Measurements from ENCODE around the gene TJP3.

Gene TJP3

GRCh38 chr19:3691372-3691716 is 16.8 kb upstream of the TJP3 start:
- no peak for DNase-seq

DNA sequence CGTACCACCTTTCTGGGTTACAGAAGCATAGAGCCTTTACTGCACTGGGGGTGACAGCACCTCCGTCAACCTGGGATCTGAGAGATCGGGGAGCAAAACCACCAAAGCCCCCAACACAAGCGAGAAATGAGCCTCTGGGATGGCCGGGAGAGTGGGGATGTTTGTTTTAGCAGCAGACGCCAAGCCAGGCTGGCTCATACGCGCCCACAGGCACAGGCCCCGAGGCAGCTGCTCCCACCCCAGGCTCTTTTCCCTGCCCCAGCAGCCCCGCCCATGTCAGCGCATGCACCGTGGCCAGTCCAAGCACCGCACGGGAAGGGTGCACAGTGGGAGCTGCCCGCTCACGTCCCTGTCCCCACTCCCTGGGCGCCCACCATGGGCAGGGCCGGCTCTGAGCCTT is 16.5 kb upstream of the TJP3 start:
- no peak for DNase-seq

- no peak for DNase-seq
Observed at GRCh38 chr19:3692141-3693024, 15.8 kb upstream of the TJP3 start.

GRCh38 chr19:3693025-3693925 is 14.9 kb upstream of the TJP3 start:
- peak; percentile 15 for DNase-seq

- no peak for DNase-seq
Observed at GRCh38 chr19:3694361-3695123, 13.6 kb upstream of the TJP3 start.

GRCh38 chr19:3695124-3695733 is 13.0 kb upstream of the TJP3 start:
- DNase-seq, result no peak

- DNase-seq, result no peak
Observed at GRCh38 chr19:3695986-3696659, 12.1 kb upstream of the TJP3 start.

- no peak for DNase-seq
Observed at GRCh38 chr19:3696660-3696995, 11.6 kb upstream of the TJP3 start.

- no peak for DNase-seq
Observed at GRCh38 chr19:3697094-3697493, 11.1 kb upstream of the TJP3 start.

GRCh38 chr19:3697671-3698385 is 10.4 kb upstream of the TJP3 start:
- no peak for DNase-seq

- DNase-seq, result no peak
Observed at GRCh38 chr19:3698386-3698950, 9.7 kb upstream of the TJP3 start.

- no peak for DNase-seq
Observed at GRCh38 chr19:3698974-3699740, 9.0 kb upstream of the TJP3 start.

DNA sequence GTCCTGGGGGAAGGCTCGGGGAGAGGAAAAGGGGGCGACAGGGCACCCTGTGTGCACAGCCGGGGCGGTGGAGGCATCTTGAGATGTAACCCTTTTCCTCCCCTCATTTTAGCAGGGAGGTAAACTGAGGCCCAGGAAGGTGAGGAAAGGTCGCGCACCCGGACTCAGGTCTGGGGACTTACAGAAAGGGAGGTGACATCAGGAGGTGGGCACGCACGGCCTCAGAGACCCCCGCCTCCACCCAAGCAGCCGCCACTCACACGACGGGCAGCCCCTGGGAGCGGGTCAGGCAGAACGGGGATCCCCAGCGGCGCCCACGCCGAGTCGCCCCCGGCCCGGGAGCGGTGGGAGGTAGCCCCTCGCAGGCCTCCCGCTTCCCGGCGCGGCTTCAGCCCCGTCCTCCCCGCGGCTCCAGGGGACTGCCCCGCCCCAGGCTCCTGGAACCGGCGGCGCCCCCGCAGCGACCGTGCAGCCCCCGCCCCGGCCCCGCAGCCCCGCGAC is 8.4 kb upstream of the TJP3 start:
- no peak for DNase-seq

DNA sequence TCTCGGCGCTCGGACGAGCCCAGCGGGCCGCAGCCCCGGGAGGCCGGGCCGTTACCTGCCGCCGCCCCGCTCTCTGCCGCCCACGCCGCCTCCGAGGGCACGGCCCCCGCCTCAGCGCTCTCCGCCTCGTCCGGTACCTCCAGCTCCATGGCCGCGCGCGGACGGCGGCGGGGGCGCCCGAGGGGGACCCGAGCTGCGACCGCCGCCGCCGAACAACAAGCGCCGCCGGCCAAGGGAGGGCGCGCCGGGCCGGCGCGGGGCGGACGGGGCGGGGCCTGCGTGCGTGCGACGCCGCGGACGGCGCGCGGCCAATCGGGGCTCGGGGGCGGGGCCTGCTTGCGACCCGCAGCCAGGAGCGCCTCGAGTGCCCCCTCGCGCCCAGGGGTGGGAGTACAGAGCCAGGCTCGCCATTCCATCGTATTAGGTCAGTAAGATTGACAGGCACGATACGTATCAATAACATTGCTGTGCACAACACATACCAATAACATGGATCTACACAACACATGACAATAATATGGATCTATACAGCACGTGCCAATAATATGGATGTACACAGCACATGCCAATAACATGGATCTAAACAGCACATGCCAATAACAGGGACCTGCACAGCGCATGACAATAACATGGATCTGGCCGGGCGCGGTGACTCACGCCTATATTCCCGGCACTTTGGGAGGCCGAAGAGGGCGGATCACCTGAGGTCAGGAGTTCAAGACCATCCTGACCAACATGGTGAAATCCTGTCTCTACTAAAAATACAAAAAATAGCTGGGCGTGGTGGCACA is 7.7 kb upstream of the TJP3 start, which contains the start of gene PIP5K1C:
TSS of gene PIP5K1C (minus strand) at position 227 of the 791 bp plus-strand sequence. CDS start at position 149, 78 bp downstream.
- DNase-seq, result peak; percentile 65

DNA sequence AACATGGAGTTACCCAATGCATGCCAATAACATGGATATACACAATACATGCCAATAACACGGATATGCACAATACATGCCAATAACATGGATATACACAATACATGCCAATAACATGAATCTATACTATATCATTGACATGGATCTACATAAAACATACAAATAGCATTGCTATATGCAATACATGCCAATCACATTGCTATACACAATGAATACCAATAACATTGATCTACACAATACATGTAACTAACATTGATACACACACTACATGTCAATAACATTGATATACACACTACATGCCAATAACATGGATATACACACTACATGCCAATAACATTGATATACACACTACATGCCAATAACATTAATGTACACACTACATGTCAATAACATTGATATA is 7.0 kb upstream of the TJP3 start:
- no peak for DNase-seq

DNA sequence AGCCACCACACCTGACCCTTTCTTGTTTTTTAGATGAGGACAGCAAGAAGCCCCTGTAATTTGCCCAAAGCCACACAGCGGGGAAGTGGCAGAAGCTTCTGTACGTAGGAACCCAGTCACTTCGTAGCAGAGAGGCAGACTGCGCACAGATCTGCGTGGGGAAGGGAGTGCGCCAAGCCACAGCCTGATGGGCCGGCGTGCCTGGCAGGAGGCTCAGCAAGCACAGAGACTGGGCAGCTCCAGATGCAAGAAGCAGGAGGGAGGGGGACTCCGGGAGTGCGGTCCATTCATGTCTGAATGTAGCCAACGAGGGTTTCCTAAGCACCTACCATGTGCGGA is 347 bp upstream of the TJP3 start:
- no peak for DNase-seq

GRCh38 chr19:3710265-3710812 is 2.2 kb downstream of the TJP3 start:
- DNase-seq, result peak; percentile 63

DNA sequence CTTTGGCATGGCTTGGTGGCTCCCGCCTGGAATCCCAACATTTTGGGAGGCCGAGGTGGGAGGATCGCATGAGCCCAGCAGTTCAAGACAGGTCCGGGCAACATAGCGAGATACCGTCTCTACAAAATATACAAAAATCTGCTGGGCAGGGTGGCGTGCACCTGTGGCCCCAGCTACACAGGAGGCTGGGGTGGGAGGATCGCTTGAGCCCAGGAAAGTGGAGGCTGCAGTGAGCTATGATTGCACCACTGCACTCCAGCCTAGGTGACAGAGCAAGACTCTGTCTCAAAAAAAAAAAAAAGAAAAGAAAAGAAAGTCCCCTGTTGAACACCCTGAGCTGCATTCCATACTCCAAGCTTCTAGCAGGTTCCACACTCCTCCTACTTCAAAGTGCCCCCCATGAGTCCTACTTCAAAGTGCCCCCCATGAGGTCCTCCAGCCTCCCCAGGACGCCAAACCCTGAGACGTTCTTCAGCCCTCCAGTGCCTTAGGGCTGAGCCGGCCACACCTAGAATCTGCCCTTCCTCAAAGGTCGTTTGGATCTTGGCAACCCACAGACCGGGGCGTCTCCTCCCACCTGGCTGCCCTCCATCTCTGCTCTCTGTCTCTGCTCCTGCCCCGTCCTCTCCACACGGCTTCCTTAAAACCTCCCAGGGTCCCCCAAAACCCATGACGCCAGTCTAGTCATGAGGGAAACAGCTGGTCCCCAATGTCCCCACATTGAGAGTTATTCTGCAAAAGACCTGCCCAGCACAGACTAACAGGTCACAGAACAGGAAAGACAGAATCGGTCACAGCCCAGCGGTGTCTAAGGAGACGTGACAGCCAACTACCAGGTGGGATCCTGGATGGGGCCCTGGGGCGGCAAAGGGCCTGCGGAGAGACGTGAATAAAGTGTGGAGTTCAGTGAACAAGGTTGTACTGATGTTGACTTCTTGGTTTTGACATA is 4.8 kb downstream of the TJP3 start:
- DNase-seq, result no peak
